GM23248 (cell line): ENCODE results near the gene AFAP1L1. TPM values are rescaled to one million over a fixed set of nuclear protein-coding genes. Genes with fewer than 3 reads are reported as not detected.

Source experiments
- DNase-seq: peaks from one replicate; pipeline ENCODE4 v3.0.0-alpha.2; 2015
- H2AFZ ChIP-seq: fragments of 200-600 bp; sonication (generic); 2 replicates; pipeline ENCODE4 v1.6.1; 2016; ENCODE audit warnings: antibody characterized with exemption
- H3F3A ChIP-seq: fragments of 200-600 bp; sonication (generic); 2 replicates; pipeline ENCODE4 v1.6.1; 2016; ENCODE audit warnings: mild to moderate bottlenecking, antibody characterized with exemption, mixed run types; ENCODE audit not compliant: insufficient read depth
- H3K27ac ChIP-seq: fragments of 200-600 bp; sonication (generic); 2 replicates; pipeline ENCODE4 v1.5.1; 2016; ENCODE audit warnings: mild to moderate bottlenecking
- H3K27me3 ChIP-seq: fragments of 200-600 bp; sonication (generic); replicated peaks from 2 replicates; pipeline ENCODE4 v1.6.1; 2016; ENCODE audit warnings: mild to moderate bottlenecking; ENCODE audit not compliant: insufficient read depth
- H3K36me3 ChIP-seq: fragments of 200-600 bp; sonication (generic); 2 replicates; pipeline ENCODE4 v1.6.1; 2016; ENCODE audit warnings: low read depth, mild to moderate bottlenecking
- H3K4me1 ChIP-seq: fragments of 200-600 bp; sonication (generic); 2 replicates; pipeline ENCODE4 v1.6.1; 2016; ENCODE audit warnings: mild to moderate bottlenecking; ENCODE audit not compliant: insufficient read depth
- H3K4me2 ChIP-seq: fragments of 200-600 bp; sonication (generic); one replicate; pipeline ENCODE4 v1.6.1; 2016; ENCODE audit warnings: mild to moderate bottlenecking; ENCODE audit not compliant: unreplicated experiment
- H3K4me3 ChIP-seq: fragments of 200-600 bp; sonication (generic); 2 replicates; pipeline ENCODE4 v1.5.1; 2016; ENCODE audit warnings: mild to moderate bottlenecking
- H3K79me2 ChIP-seq: fragments of 200-600 bp; sonication (generic); 2 replicates; pipeline ENCODE4 v1.6.1; 2016; ENCODE audit warnings: mild to moderate bottlenecking; ENCODE audit not compliant: insufficient read depth
- H3K9ac ChIP-seq: fragments of 200-600 bp; sonication (generic); 2 replicates; pipeline ENCODE4 v1.6.1; 2016; ENCODE audit warnings: mild to moderate bottlenecking
- H3K9me2 ChIP-seq: fragments of 200-600 bp; sonication (generic); 2 replicates; pipeline ENCODE4 v1.6.1; 2016; ENCODE audit warnings: mixed run types, mild to moderate bottlenecking, moderate library complexity; ENCODE audit not compliant: insufficient read depth
- H3K9me3 ChIP-seq: fragments of 200-600 bp; sonication (generic); one replicate; pipeline ENCODE4 v1.6.1; 2017; ENCODE audit warnings: low read depth
- H4K20me1 ChIP-seq: fragments of 200-600 bp; sonication (generic); 2 replicates; pipeline ENCODE4 v1.6.0; 2016; ENCODE audit not compliant: insufficient read depth
- EZH2 ChIP-seq: fragments of 200-600 bp; sonication (generic); IDR thresholded peaks from 2 replicates; pipeline ENCODE4 v1.6.1; 2018; ENCODE audit warnings: antibody characterized with exemption, mild to moderate bottlenecking; ENCODE audit not compliant: insufficient read depth, poor library complexity, severe bottlenecking
- EZH2phosphoT487 ChIP-seq: fragments of 200-600 bp; sonication (generic); IDR thresholded peaks from 2 replicates; pipeline ENCODE4 v1.6.1; 2018; ENCODE audit warnings: antibody characterized with exemption, moderate library complexity, mild to moderate bottlenecking, low read depth; ENCODE audit not compliant: insufficient read depth
- WGBS, 2 experiments: methylation state at CpG; one replicate each; pipeline ENCODE4 v1.1.6; 2015 to 2017; ENCODE audit warnings: low lambda C conversion rate in 2 of 2, low coverage in 1 of 2; ENCODE audit errors: missing lambda C conversion rate in 2 of 2; 5-methylcytosine and 5-hydroxymethylcytosine counted together
- in situ Hi-C: fragments of 300-500 bp; cut with MboI; formaldehyde crosslinking; loops from 2 replicates; pipeline ENCODE4 v1.15.0; 2020
- polyA plus RNA-seq: library from polyadenylated mRNA; unstranded; fragments of >200 nt; fragmentation: Nextera tagmentation; extraction: Ambion mirVana; gene quantifications from 2 replicates; pipeline ENCODE4 v1.2.1, GENCODE V29; 2016
- total RNA-seq: library from RNA; depleted of rRNA; stranded (reverse); fragments of >200 nt; shearing (Covaris generic); gene quantifications from 2 replicates; pipeline ENCODE4 v1.2.3, GENCODE V29; 2014

The AFAP1L1 gene
- total and polyA plus RNA-seq, 2 experiments from 2014 or later: 0.76 to 1.3 TPM

DNA sequence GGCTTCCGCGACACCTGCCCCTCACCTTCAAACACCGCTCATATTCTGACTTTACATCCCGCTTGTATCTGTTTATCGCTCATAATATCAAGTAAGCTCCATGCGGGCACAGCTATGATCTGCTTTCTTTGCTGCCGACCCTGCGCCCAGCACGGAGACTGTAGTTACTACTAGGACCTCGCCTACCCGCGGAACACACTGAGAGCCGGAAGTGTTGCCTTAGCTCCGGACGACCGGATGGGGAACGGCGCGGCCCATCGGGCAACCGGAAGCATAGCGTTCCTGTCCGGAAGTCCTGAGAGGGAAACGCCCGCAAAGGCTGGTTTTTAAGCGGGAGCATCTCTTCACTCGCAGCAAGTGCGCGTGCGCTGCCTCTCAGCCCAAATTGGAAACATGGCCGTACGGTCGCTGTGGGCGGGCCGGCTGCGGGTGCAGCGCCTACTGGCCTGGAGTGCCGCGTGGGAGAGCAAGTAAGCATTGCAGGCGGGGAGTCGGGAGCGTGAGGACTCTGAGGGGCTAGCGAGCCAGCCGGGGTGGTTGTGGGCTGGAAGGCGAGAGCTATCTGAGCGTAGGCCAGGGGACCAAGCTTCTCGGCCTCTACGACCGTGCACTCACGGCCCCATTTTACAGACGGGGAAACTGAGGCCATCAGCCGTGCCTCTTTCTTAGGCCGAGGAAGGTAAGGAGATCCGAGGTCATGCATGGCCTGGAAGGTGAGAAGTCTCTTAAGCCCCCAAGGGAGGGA lies 73.7 kb downstream of the AFAP1L1 start, which contains the start of gene GRPEL2:
GRPEL2 (plus strand) TSS at position 353 of the 745 bp plus-strand sequence; CDS start at position 394, 41 bp downstream.
- H3K27ac ChIP-seq: peak within 1 kb of the TSS; percentile 78
- H3K9me3 ChIP-seq: no peaks in the 10 kb centered on the region
- H2AFZ ChIP-seq: peak within 1 kb of the TSS; percentile 100
- peak within 1 kb of the TSS; percentile 96 for H3K4me3 ChIP-seq
- peaks cover 48% of the 10 kb centered on the region for H3K79me2 ChIP-seq
- no peaks in the 10 kb centered on the region for H4K20me1 ChIP-seq
- peak within 1 kb of the TSS; percentile 92 for H3K9ac ChIP-seq
- H3K4me1 ChIP-seq: peaks cover 14% of the 10 kb centered on the region
- H3K4me2 ChIP-seq: peak within 1 kb of the TSS; percentile 94
- TF ChIP-seq EZH2phosphoT487 (no peak), EZH2 (no peak)
- peak; percentile 99 for DNase-seq
- no peaks in the 10 kb centered on the region for H3K27me3 ChIP-seq
- in situ Hi-C loops: no loop called here
- no peaks in the 10 kb centered on the region for H3K9me2 ChIP-seq
- 1 to 2% methylated on average over 54 of the region's 54 CpGs for WGBS, 2 experiments
- peaks cover 16% of the 10 kb centered on the region for H3F3A ChIP-seq
- H3K36me3 ChIP-seq: peaks cover 23% of the 10 kb centered on the region

DNA sequence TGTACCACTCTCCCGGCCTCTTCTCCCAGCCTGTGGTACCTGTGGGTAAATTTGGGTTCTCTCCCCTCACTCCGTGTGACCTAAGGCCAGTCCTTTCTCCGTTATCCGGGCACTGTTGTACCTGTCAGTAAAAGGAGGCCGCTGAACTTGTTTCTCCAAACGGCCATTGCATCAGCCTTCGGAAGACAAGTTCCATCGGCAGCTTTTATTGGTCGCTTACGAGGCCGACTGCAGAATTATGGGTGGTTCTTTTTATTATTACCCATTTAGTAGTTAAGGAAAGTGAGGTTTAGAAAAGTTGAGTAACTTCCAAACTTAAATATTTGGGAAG lies 74.2 kb downstream of the AFAP1L1 start:
- peak; percentile 80 for DNase-seq
- Histone ChIP-seq H3F3A (peaks cover 19% of the 10 kb centered on the region), H3K9me3 (no peaks in the 10 kb centered on the region), H3K9ac (peak overlapping the region; percentile 92), H3K4me1 (peaks cover 14% of the 10 kb centered on the region), H3K4me3 (peak overlapping the region; percentile 96), H3K9me2 (no peaks in the 10 kb centered on the region), H3K27ac (peak overlapping the region; percentile 78), H3K36me3 (peaks cover 29% of the 10 kb centered on the region), H2AFZ (peak overlapping the region; percentile 100), H3K4me2 (peak overlapping the region; percentile 94), H4K20me1 (no peaks in the 10 kb centered on the region), H3K79me2 (peaks cover 53% of the 10 kb centered on the region), H3K27me3 (no peaks in the 10 kb centered on the region)
- TF ChIP-seq EZH2phosphoT487 (no peak), EZH2 (no peak)
- 1 to 2% methylated on average over 11 of the region's 11 CpGs for WGBS, 2 experiments
- in situ Hi-C loops: no loop called here

DNA sequence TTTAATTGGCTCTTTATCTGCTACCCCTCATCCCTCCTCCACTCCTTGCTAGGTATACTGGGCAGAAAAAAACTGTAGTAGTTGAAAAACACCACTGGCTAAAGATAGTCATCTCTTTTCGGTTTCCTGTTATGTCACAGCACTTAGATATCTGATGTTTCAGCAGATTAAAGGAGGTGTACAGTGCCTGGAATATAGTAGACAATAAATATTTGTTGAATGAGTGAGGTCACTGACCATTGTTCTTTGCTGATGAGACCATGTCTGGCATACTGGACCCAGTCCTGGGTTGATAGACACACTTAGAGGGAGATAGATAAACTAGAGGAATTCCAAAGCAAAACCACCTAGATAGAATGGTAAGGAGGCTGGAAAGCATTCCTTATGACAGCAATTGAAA lies 76.9 kb downstream of the AFAP1L1 start:
- Histone ChIP-seq H3K4me1 (peaks cover 14% of the 10 kb centered on the region), H3K79me2 (peaks cover 80% of the 10 kb centered on the region), H3K36me3 (peaks cover 55% of the 10 kb centered on the region), H3K27ac (no peak overlapping the region), H2AFZ (no peak overlapping the region), H3K9me2 (no peaks in the 10 kb centered on the region), H3K4me3 (no peak overlapping the region), H3K27me3 (no peaks in the 10 kb centered on the region), H3K9ac (no peak overlapping the region), H4K20me1 (peaks cover 8% of the 10 kb centered on the region; the same call in 1 of the 2 replicates), H3F3A (peaks cover 37% of the 10 kb centered on the region), H3K9me3 (no peaks in the 10 kb centered on the region), H3K4me2 (no peak overlapping the region)
- in situ Hi-C loops: no loop called here
- 88 to 89% methylated on average over 1 of the region's 1 CpG for WGBS, 2 experiments
- DNase-seq: no peak
- TF ChIP-seq EZH2phosphoT487: no peak
- TF ChIP-seq EZH2: no peak

DNA sequence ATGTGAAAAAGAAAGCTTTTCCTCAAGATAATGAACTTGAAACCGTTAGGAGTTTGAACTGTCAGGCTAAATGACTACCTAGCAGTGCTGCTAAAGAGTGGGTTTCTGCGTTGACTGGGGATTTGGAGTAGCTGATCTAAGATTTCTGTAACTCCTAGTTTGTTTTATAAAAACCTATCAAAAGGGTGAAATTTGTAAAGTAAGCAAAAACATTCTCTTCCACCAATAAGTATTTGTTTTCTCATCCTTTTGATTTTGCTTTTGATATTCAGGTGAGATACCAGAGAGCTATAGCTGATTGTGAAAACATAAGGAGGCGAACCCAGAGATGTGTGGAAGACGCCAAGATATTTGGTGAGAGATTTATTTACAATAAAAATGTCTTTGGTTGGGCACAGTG lies 77.7 kb downstream of the AFAP1L1 start:
- H3K4me2 ChIP-seq: no peak overlapping the region

More for the DNA sequence above, 77.7 kb downstream of the AFAP1L1 start:
- H4K20me1 ChIP-seq: peaks cover 8% of the 10 kb centered on the region; the same call in 1 of the 2 replicates
- TF ChIP-seq EZH2phosphoT487 (no peak), EZH2 (no peak)
- H3K9ac ChIP-seq: no peak overlapping the region
- 96 to 99% methylated on average over 4 of the region's 4 CpGs for WGBS, 2 experiments
- no peaks in the 10 kb centered on the region for H3K27me3 ChIP-seq
- peaks cover 80% of the 10 kb centered on the region for H3K79me2 ChIP-seq
- H3K4me3 ChIP-seq: no peak overlapping the region
- peaks cover 11% of the 10 kb centered on the region for H3K4me1 ChIP-seq
- H2AFZ ChIP-seq: no peak overlapping the region
- no peaks in the 10 kb centered on the region for H3K9me3 ChIP-seq
- H3K36me3 ChIP-seq: peaks cover 64% of the 10 kb centered on the region
- in situ Hi-C loops: no loop called here
- no peak for DNase-seq
- H3K9me2 ChIP-seq: no peaks in the 10 kb centered on the region
- peaks cover 41% of the 10 kb centered on the region for H3F3A ChIP-seq
- no peak overlapping the region for H3K27ac ChIP-seq
